ENCODE results near the gene RASGRP1.

Gene RASGRP1

DNA sequence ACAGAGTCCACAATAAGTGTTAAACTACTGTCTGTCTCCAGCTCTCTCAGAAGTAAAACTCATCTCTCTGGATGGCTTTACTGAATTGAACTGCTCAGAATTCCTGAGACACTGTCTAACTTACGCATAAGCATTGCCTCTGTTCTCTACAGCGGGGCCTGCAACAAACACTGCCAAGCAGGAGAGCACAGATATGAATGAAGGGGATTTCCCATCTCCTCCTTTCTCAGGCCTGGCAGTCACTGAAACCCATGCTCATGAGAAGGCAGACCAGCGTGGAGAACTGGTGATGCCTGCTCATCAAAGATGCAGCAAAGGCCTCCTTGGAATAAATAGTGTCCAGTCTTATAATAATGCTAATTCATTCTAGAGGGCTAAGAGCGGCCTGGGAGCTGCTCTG, 10.3 kb downstream of the RASGRP1 start:
- Histone ChIP-seq H3K27me3 (ENCODE audit: control insufficient read depth, insufficient read depth, low read length) (no peaks in the 10 kb centered on the region), H3K4me3 (ENCODE audit: low read depth, low read length) (no peak overlapping the region), H3K27ac (ENCODE audit: low read depth, low read length) (no peak overlapping the region), H3K4me1 (ENCODE audit: control insufficient read depth, insufficient read depth, low read length) (peaks cover 5% of the 10 kb centered on the region), H3K36me3 (ENCODE audit: control insufficient read depth, insufficient read depth, low read length) (no peaks in the 10 kb centered on the region), H3K9ac (ENCODE audit: low read length) (no peak overlapping the region), H3K9me3 (ENCODE audit: control insufficient read depth, insufficient read depth, low read depth, low read length) (no peaks in the 10 kb centered on the region)

DNA sequence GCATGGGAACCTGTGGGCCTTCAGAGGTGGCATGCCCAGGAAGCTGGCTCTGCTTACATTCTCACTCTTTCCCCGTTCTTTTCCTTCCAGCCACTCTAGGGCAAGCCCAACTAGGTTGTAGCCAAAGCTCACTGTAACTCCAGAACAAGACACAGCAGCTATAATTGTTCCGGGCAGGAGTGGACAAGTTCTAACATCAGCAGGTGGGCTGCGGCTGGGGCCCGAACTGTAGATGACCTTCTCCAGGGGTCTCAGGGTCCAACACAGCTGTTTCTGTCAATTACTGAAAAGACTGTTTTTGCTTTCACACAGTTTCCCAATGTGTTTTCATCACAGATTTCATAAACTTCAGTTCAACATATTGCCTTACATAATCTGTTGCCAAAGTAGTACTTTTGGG, 11.5 kb downstream of the RASGRP1 start:
- H3K27ac ChIP-seq (ENCODE audit: low read depth, low read length): no peak overlapping the region
- H3K4me3 ChIP-seq (ENCODE audit: low read depth, low read length): no peak overlapping the region
- H3K4me1 ChIP-seq (ENCODE audit: control insufficient read depth, insufficient read depth, low read length): peaks cover 5% of the 10 kb centered on the region
- no peaks in the 10 kb centered on the region for H3K36me3 ChIP-seq (ENCODE audit: control insufficient read depth, insufficient read depth, low read length)
- no peaks in the 10 kb centered on the region for H3K27me3 ChIP-seq (ENCODE audit: control insufficient read depth, insufficient read depth, low read length)
- H3K9me3 ChIP-seq (ENCODE audit: control insufficient read depth, insufficient read depth, low read depth, low read length): no peaks in the 10 kb centered on the region
- no peak overlapping the region for H3K9ac ChIP-seq (ENCODE audit: low read length)

- H3K4me3 ChIP-seq (ENCODE audit: low read depth, low read length): no peak overlapping the region
- H3K36me3 ChIP-seq (ENCODE audit: control insufficient read depth, insufficient read depth, low read length): no peaks in the 10 kb centered on the region
- no peaks in the 10 kb centered on the region for H3K9me3 ChIP-seq (ENCODE audit: control insufficient read depth, insufficient read depth, low read depth, low read length)
- no peak overlapping the region for H3K9ac ChIP-seq (ENCODE audit: low read length)
- no peak overlapping the region for H3K27ac ChIP-seq (ENCODE audit: low read depth, low read length)
- H3K4me1 ChIP-seq (ENCODE audit: control insufficient read depth, insufficient read depth, low read length): peaks cover 5% of the 10 kb centered on the region
- H3K27me3 ChIP-seq (ENCODE audit: control insufficient read depth, insufficient read depth, low read length): no peaks in the 10 kb centered on the region
Measured at GRCh38 chr15:38551720-38552648, 12.6 kb downstream of the RASGRP1 start.

DNA sequence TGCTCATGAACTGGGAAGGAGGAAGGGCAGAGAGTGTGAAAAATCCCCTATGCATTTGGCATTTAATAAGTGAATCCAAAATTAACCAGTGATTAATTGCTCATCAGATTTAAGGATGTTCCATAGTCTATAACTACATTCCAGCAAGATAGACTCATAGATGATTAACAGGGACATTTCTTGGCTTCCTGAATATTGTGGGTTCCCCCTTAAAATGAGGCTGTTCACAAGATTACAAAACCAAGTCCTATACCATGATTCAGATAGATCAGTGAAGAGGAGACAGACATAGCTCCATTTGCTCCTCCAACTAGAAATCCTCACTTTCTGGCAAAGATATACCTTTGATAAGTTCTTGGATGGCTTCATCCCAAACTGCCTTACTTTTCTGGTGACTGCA, 15.4 kb downstream of the RASGRP1 start:
- Histone ChIP-seq H3K27ac (ENCODE audit: low read depth, low read length) (no peak overlapping the region), H3K9ac (ENCODE audit: low read length) (no peak overlapping the region), H3K4me3 (ENCODE audit: low read depth, low read length) (no peak overlapping the region), H3K9me3 (ENCODE audit: control insufficient read depth, insufficient read depth, low read depth, low read length) (no peaks in the 10 kb centered on the region), H3K36me3 (ENCODE audit: control insufficient read depth, insufficient read depth, low read length) (no peaks in the 10 kb centered on the region), H3K27me3 (ENCODE audit: control insufficient read depth, insufficient read depth, low read length) (no peaks in the 10 kb centered on the region), H3K4me1 (ENCODE audit: control insufficient read depth, insufficient read depth, low read length) (peaks cover 5% of the 10 kb centered on the region)

DNA sequence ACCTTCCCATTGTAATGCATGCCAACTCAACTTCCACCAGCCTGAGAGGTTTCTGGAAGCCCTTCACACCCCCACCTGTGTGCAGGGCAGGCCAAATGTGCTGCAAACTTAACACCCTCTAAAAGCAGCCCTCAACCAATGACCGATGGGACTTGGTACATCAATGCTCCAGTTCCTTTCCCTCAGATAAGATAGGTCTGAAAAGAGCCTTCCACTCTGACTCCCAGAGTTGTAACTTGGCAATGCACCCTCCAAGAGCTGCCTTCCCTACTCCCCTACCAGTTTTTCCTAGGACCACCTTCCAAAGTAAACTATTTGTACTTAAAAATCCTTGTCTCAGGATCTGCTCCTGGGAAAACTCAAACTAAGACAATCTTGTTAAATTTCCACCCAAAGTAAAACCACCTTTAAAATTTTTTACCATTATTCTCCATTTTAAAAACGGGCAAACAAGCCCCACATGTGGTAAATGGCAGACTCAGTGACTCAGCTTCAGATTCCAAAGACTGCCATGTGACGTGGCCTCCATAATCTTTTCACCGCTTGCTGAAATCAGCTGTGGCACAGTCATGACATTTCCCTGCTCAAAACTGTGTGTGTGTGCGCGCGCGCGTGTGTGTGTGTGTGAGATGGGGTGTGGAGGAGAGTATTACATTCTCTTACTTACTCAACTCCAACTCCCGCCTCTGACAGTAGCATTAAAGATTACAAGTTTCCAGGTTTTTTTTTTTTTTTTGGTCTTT, 17.2 kb downstream of the RASGRP1 start:
- Histone ChIP-seq H3K4me1 (ENCODE audit: control insufficient read depth, insufficient read depth, low read length) (no peaks in the 10 kb centered on the region; the same call in 1 of the 2 replicates), H3K4me3 (ENCODE audit: low read depth, low read length) (no peak overlapping the region), H3K27ac (ENCODE audit: low read depth, low read length) (no peak overlapping the region), H3K36me3 (ENCODE audit: control insufficient read depth, insufficient read depth, low read length) (no peaks in the 10 kb centered on the region), H3K9me3 (ENCODE audit: control insufficient read depth, insufficient read depth, low read depth, low read length) (no peaks in the 10 kb centered on the region), H3K27me3 (ENCODE audit: control insufficient read depth, insufficient read depth, low read length) (no peaks in the 10 kb centered on the region), H3K9ac (ENCODE audit: low read length) (no peak overlapping the region)

GRCh38 chr15:38545179-38545578, 19.4 kb downstream of the RASGRP1 start:
- Histone ChIP-seq H3K4me1 (ENCODE audit: control insufficient read depth, insufficient read depth, low read length) (no peaks in the 10 kb centered on the region; the same call in 1 of the 2 replicates), H3K9ac (ENCODE audit: low read length) (no peak overlapping the region)

GRCh38 chr15:38541026-38541425, 23.6 kb downstream of the RASGRP1 start:
- Histone ChIP-seq H3K9me3 (ENCODE audit: control insufficient read depth, insufficient read depth, low read depth, low read length) (no peaks in the 10 kb centered on the region), H3K36me3 (ENCODE audit: control insufficient read depth, insufficient read depth, low read length) (no peaks in the 10 kb centered on the region), H3K9ac (ENCODE audit: low read length) (no peak overlapping the region), H3K4me3 (ENCODE audit: low read depth, low read length) (no peak overlapping the region), H3K4me1 (ENCODE audit: control insufficient read depth, insufficient read depth, low read length) (no peaks in the 10 kb centered on the region; the same call in 1 of the 2 replicates), H3K27me3 (ENCODE audit: control insufficient read depth, insufficient read depth, low read length) (no peaks in the 10 kb centered on the region), H3K27ac (ENCODE audit: low read depth, low read length) (no peak overlapping the region)

More at GRCh38 chr15:38545179-38545578, 19.4 kb downstream of the RASGRP1 start:
- no peaks in the 10 kb centered on the region for H3K9me3 ChIP-seq (ENCODE audit: control insufficient read depth, insufficient read depth, low read depth, low read length)
- no peak overlapping the region for H3K27ac ChIP-seq (ENCODE audit: low read depth, low read length)
- no peaks in the 10 kb centered on the region for H3K27me3 ChIP-seq (ENCODE audit: control insufficient read depth, insufficient read depth, low read length)
- no peaks in the 10 kb centered on the region for H3K36me3 ChIP-seq (ENCODE audit: control insufficient read depth, insufficient read depth, low read length)
- no peak overlapping the region for H3K4me3 ChIP-seq (ENCODE audit: low read depth, low read length)

- Histone ChIP-seq H3K27ac (ENCODE audit: low read depth, low read length) (no peak overlapping the region), H3K36me3 (ENCODE audit: control insufficient read depth, insufficient read depth, low read length) (no peaks in the 10 kb centered on the region), H3K27me3 (ENCODE audit: control insufficient read depth, insufficient read depth, low read length) (no peaks in the 10 kb centered on the region), H3K4me1 (ENCODE audit: control insufficient read depth, insufficient read depth, low read length) (no peaks in the 10 kb centered on the region; the same call in 1 of the 2 replicates), H3K4me3 (ENCODE audit: low read depth, low read length) (no peak overlapping the region), H3K9ac (ENCODE audit: low read length) (no peak overlapping the region), H3K9me3 (ENCODE audit: control insufficient read depth, insufficient read depth, low read depth, low read length) (no peaks in the 10 kb centered on the region)
Measured at GRCh38 chr15:38540510-38540909, 24.1 kb downstream of the RASGRP1 start.

DNA sequence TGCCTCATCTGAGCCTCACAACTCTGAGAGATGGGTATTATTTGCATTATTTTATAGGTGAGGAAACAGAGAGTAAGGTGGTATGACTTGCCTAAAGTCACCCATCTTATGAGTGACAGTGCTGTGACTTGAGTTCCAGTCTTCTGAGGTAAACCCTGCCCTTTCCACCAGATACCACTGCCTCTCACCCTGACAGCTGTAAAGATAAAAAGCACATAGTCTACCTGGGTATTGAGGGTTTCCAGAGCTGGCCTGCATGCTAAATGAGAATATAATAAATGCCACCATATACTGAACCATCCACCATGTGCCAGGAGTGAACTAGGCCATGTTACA, 25.6 kb downstream of the RASGRP1 start:
- Histone ChIP-seq H3K36me3 (ENCODE audit: control insufficient read depth, insufficient read depth, low read length) (no peaks in the 10 kb centered on the region), H3K4me3 (ENCODE audit: low read depth, low read length) (no peak overlapping the region), H3K27ac (ENCODE audit: low read depth, low read length) (no peak overlapping the region), H3K4me1 (ENCODE audit: control insufficient read depth, insufficient read depth, low read length) (no peaks in the 10 kb centered on the region; the same call in 1 of the 2 replicates), H3K27me3 (ENCODE audit: control insufficient read depth, insufficient read depth, low read length) (no peaks in the 10 kb centered on the region), H3K9ac (ENCODE audit: low read length) (no peak overlapping the region), H3K9me3 (ENCODE audit: control insufficient read depth, insufficient read depth, low read depth, low read length) (no peaks in the 10 kb centered on the region)

GRCh38 chr15:38538328-38539007, 26.1 kb downstream of the RASGRP1 start:
- no peak overlapping the region for H3K9ac ChIP-seq (ENCODE audit: low read length)
- no peak overlapping the region for H3K4me3 ChIP-seq (ENCODE audit: low read depth, low read length)
- H3K9me3 ChIP-seq (ENCODE audit: control insufficient read depth, insufficient read depth, low read depth, low read length): no peaks in the 10 kb centered on the region
- no peaks in the 10 kb centered on the region for H3K27me3 ChIP-seq (ENCODE audit: control insufficient read depth, insufficient read depth, low read length)
- no peaks in the 10 kb centered on the region for H3K36me3 ChIP-seq (ENCODE audit: control insufficient read depth, insufficient read depth, low read length)
- H3K4me1 ChIP-seq (ENCODE audit: control insufficient read depth, insufficient read depth, low read length): no peaks in the 10 kb centered on the region; the same call in 1 of the 2 replicates
- H3K27ac ChIP-seq (ENCODE audit: low read depth, low read length): no peak overlapping the region

Data from HUES6 (cell line).